ENCODE results near the gene LAMC1.

GRCh38 chr1:183101841-183102276 lies 78.6 kb downstream of the LAMC1 start:
- TF ChIP-seq EZH2 (IDR thresholded peaks at IDR 0.05; ENCODE audit: insufficient read depth, poor library complexity, severe bottlenecking), result no peak
- no peak for TF ChIP-seq EZH2phosphoT487 (IDR thresholded peaks at IDR 0.05; ENCODE audit: insufficient read depth, low read depth)
